OCI-LY7 (cell line): ENCODE data around the gene MAPRE2.

Experiments
- EZH2phosphoT487 ChIP-seq: fragments of 200-600 bp; sonication (generic); IDR thresholded peaks from 2 replicates; pipeline ENCODE4 v1.6.1; 2018; ENCODE audit warnings: low read depth, borderline replicate concordance, mild to moderate bottlenecking, mixed run types, antibody characterized with exemption, low read length, moderate library complexity, mixed read lengths
- TF ChIP-seq, protein P1 (sequence below): fragments of 200-600 bp; sonication (generic); conservative IDR thresholded peaks from 2 replicates; pipeline ENCODE4 v1.5.1; 2014; ENCODE audit warnings: mild to moderate bottlenecking, antibody characterized with exemption, low read length, moderate library complexity, mixed read lengths

DNA sequence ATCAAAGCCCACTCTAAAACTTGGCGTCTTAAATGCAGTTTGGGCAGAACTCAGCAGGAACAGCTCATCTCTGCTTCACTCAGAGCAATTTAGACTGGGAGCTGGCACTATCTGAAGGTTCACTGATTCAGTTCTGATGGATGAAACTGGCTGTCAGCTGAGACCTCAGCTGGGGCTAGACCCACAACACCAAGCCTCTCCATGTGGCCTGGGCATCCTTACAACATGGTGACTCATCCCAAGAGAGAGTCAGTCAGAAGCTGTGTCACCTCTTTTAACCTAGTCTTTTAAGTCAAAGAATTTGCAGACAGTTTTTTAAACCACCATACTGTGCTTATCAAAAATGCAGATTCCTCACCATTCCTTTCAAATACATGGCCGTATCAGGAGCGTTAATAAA, 137.0 kb downstream of the MAPRE2 start:
- TF ChIP-seq, protein P1, sequence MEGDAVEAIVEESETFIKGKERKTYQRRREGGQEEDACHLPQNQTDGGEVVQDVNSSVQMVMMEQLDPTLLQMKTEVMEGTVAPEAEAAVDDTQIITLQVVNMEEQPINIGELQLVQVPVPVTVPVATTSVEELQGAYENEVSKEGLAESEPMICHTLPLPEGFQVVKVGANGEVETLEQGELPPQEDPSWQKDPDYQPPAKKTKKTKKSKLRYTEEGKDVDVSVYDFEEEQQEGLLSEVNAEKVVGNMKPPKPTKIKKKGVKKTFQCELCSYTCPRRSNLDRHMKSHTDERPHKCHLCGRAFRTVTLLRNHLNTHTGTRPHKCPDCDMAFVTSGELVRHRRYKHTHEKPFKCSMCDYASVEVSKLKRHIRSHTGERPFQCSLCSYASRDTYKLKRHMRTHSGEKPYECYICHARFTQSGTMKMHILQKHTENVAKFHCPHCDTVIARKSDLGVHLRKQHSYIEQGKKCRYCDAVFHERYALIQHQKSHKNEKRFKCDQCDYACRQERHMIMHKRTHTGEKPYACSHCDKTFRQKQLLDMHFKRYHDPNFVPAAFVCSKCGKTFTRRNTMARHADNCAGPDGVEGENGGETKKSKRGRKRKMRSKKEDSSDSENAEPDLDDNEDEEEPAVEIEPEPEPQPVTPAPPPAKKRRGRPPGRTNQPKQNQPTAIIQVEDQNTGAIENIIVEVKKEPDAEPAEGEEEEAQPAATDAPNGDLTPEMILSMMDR, result no peak
- no peak for TF ChIP-seq EZH2phosphoT487
